Thyroid gland (tissue), 4 donors: ENCODE results near the gene TRIM37.

Experiments used
- POLR2A ChIP-seq, 2 donors: fragments of 450-650 bp; IDR thresholded peaks; one replicate each; pipeline ENCODE4 v1.6.1; 2017; ENCODE audit warnings: antibody characterized with exemption in 2 of 2, mild to moderate bottlenecking in 2 of 2, moderate library complexity in 1 of 2
- TF ChIP-seq, protein P1 (sequence below), 6 experiments: fragments of 200-600 bp in 3 of 6; fragments of 450-650 bp in 3 of 6; sonication (generic) in 3 of 6; IDR thresholded peaks; one replicate each; pipeline ENCODE4 v1.5.1; 2016 to 2019; ENCODE audit warnings: antibody characterized with exemption in 6 of 6, mild to moderate bottlenecking in 2 of 6, inconsistent platforms in 1 of 6, moderate library complexity in 1 of 6

GRCh38 chr17:59030811-59031210 lies 75.9 kb downstream of the TRIM37 start:
- TF ChIP-seq, protein P1, sequence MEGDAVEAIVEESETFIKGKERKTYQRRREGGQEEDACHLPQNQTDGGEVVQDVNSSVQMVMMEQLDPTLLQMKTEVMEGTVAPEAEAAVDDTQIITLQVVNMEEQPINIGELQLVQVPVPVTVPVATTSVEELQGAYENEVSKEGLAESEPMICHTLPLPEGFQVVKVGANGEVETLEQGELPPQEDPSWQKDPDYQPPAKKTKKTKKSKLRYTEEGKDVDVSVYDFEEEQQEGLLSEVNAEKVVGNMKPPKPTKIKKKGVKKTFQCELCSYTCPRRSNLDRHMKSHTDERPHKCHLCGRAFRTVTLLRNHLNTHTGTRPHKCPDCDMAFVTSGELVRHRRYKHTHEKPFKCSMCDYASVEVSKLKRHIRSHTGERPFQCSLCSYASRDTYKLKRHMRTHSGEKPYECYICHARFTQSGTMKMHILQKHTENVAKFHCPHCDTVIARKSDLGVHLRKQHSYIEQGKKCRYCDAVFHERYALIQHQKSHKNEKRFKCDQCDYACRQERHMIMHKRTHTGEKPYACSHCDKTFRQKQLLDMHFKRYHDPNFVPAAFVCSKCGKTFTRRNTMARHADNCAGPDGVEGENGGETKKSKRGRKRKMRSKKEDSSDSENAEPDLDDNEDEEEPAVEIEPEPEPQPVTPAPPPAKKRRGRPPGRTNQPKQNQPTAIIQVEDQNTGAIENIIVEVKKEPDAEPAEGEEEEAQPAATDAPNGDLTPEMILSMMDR (IDR thresholded peaks at IDR 0.05) = no peak
- no peak for TF ChIP-seq POLR2A (IDR thresholded peaks at IDR 0.05)
